DOHH2 (cell line): ENCODE data around the gene C16orf54.
"Not testable (repeated sequence)": the region's sequence is repeated elsewhere in the genome, so short reads cannot be mapped to it uniquely, and the experiment has no call there.

Source experiments
- H3F3A ChIP-seq: fragments of 200-600 bp; sonication (generic), shearing (Covaris generic); 2 replicates; pipeline ENCODE4 v1.6.0; 2016; ENCODE audit warnings: antibody characterized with exemption, mild to moderate bottlenecking; ENCODE audit not compliant: control insufficient read depth, insufficient read depth
- H3K27ac ChIP-seq: fragments of 200-600 bp; sonication (generic); 2 replicates; pipeline ENCODE4 v1.5.1; 2014; ENCODE audit warnings: low read depth, mild to moderate bottlenecking, low read length, moderate library complexity
- H3K27me3 ChIP-seq: fragments of 200-600 bp; sonication (generic); 2 replicates; pipeline ENCODE4 v1.6.1; 2014; ENCODE audit warnings: mild to moderate bottlenecking, low read length, mixed read lengths; ENCODE audit not compliant: control insufficient read depth
- H3K36me3 ChIP-seq: fragments of 200-600 bp; sonication (generic); 2 replicates; pipeline ENCODE4 v1.6.1; 2014; ENCODE audit warnings: mild to moderate bottlenecking, low read length, moderate library complexity, mixed read lengths; ENCODE audit not compliant: control insufficient read depth
- H3K4me1 ChIP-seq: fragments of 200-600 bp; sonication (generic); 2 replicates; pipeline ENCODE4 v1.6.1; 2014; ENCODE audit warnings: mild to moderate bottlenecking, low read length, mixed read lengths; ENCODE audit not compliant: control insufficient read depth
- H3K4me2 ChIP-seq: fragments of 200-600 bp; sonication (generic); 2 replicates; pipeline ENCODE4 v1.6.0; 2014; ENCODE audit warnings: mild to moderate bottlenecking, low read length, moderate library complexity
- H3K4me3 ChIP-seq: fragments of 200-600 bp; sonication (generic); 2 replicates; pipeline ENCODE4 v1.5.1; 2014; ENCODE audit warnings: mild to moderate bottlenecking, low read length, mixed read lengths
- H3K79me2 ChIP-seq: fragments of 200-600 bp; sonication (generic); 2 replicates; pipeline ENCODE4 v1.6.1; 2014; ENCODE audit warnings: mild to moderate bottlenecking, low read length, mixed read lengths; ENCODE audit not compliant: control insufficient read depth
- H3K9me2 ChIP-seq: fragments of 200-600 bp; sonication (generic); replicated peaks from 2 replicates; pipeline ENCODE4 v1.6.1; 2014; ENCODE audit warnings: mild to moderate bottlenecking, low read length, mixed read lengths; ENCODE audit not compliant: control insufficient read depth
- H3K9me3 ChIP-seq: fragments of 200-600 bp; sonication (generic); 2 replicates; pipeline ENCODE4 v1.6.1; 2014; ENCODE audit warnings: antibody characterized with exemption, low read length, mixed read lengths; ENCODE audit not compliant: control insufficient read depth, insufficient read depth
- H4K20me1 ChIP-seq: fragments of 200-600 bp; sonication (generic); 2 replicates; pipeline ENCODE4 v1.6.0; 2014; ENCODE audit warnings: low read depth, mild to moderate bottlenecking, antibody characterized with exemption, low read length, moderate library complexity; ENCODE audit not compliant: control insufficient read depth, insufficient read depth
- CTCF ChIP-seq: fragments of 200-600 bp; sonication (generic); IDR thresholded peaks from one replicate; pipeline ENCODE4 v1.5.1; 2014; ENCODE audit warnings: antibody characterized with exemption, mild to moderate bottlenecking, low read depth, low read length; ENCODE audit not compliant: poor library complexity, severe bottlenecking
- EZH2phosphoT487 ChIP-seq: fragments of 200-600 bp; sonication (generic); IDR thresholded peaks from 2 replicates; pipeline ENCODE4 v1.6.1; 2017; ENCODE audit warnings: borderline replicate concordance, mild to moderate bottlenecking, antibody characterized with exemption, low read length, moderate library complexity, mixed read lengths

C16orf54 gene

GRCh38 chr16:29734786-29735185 is 11.0 kb downstream of the C16orf54 start:
- Histone ChIP-seq H3K27ac (no peak overlapping the region), H3K9me3 (no peaks in the 10 kb centered on the region), H3K79me2 (no peaks in the 10 kb centered on the region), H3K9me2 (no peaks in the 10 kb centered on the region), H3K36me3 (no peaks in the 10 kb centered on the region), H3K4me1 (peaks cover 59% of the 10 kb centered on the region), H3K4me3 (no peak overlapping the region), H3F3A (peaks cover 25% of the 10 kb centered on the region), H3K4me2 (no peak overlapping the region; the same call in 1 of the 2 replicates), H3K27me3 (no peaks in the 10 kb centered on the region), H4K20me1 (no peaks in the 10 kb centered on the region)
- TF ChIP-seq EZH2phosphoT487 (no peak), CTCF (no peak)

GRCh38 chr16:29731768-29732601 is 13.8 kb downstream of the C16orf54 start:
- H3K27me3 ChIP-seq, H3K36me3 ChIP-seq, H3K79me2 ChIP-seq, H4K20me1 ChIP-seq, H3K9me2 ChIP-seq, H3K9me3 ChIP-seq: not testable (repeated sequence)
- Histone ChIP-seq H3K27ac (peak overlapping the region; percentile 93), H3K4me2 (peak overlapping the region; percentile 97), H3K4me3 (peak overlapping the region; percentile 75), H3K4me1 (peaks cover 47% of the 10 kb centered on the region), H3F3A (peaks cover 21% of the 10 kb centered on the region)

GRCh38 chr16:29730649-29731048 is 15.1 kb downstream of the C16orf54 start:
- TF ChIP-seq EZH2phosphoT487 (no peak), CTCF (no peak)
- Histone ChIP-seq H3F3A (peaks cover 21% of the 10 kb centered on the region), H3K4me1 (peaks cover 47% of the 10 kb centered on the region), H3K27ac (peak overlapping the region; percentile 93), H3K9me3 (no peaks in the 10 kb centered on the region), H3K27me3 (no peaks in the 10 kb centered on the region), H3K9me2 (no peaks in the 10 kb centered on the region), H3K79me2 (no peaks in the 10 kb centered on the region), H3K4me2 (peak overlapping the region; percentile 97), H3K36me3 (no peaks in the 10 kb centered on the region), H4K20me1 (no peaks in the 10 kb centered on the region), H3K4me3 (peak overlapping the region; percentile 75)

GRCh38 chr16:29729116-29729521 is 16.7 kb downstream of the C16orf54 start:
- H4K20me1 ChIP-seq = no peaks in the 10 kb centered on the region
- H3K27ac ChIP-seq = no peak overlapping the region
- no peaks in the 10 kb centered on the region for H3K9me3 ChIP-seq
- peaks cover 21% of the 10 kb centered on the region for H3F3A ChIP-seq
- H3K79me2 ChIP-seq = no peaks in the 10 kb centered on the region
- no peaks in the 10 kb centered on the region for H3K9me2 ChIP-seq
- no peak overlapping the region for H3K4me3 ChIP-seq
- TF ChIP-seq EZH2phosphoT487 (no peak), CTCF (peak; percentile 53)
- H3K4me1 ChIP-seq = peaks cover 40% of the 10 kb centered on the region
- no peaks in the 10 kb centered on the region for H3K36me3 ChIP-seq
- no peaks in the 10 kb centered on the region for H3K27me3 ChIP-seq
- H3K4me2 ChIP-seq = no peak overlapping the region
